ENCODE results near the gene RNF166. TPM values are rescaled to one million over a fixed set of nuclear protein-coding genes. Genes with fewer than 3 reads are reported as not detected.
A peak's percentile ranks its signal among the peaks of the same experiment; 100 is the strongest.

RNF166 gene
- total and polyA plus RNA-seq, 2 of the 13 experiments (the other 11 are each of a cell fraction or from before 2014, with no cell fraction given): 21.4 to 23.0 TPM

DNA sequence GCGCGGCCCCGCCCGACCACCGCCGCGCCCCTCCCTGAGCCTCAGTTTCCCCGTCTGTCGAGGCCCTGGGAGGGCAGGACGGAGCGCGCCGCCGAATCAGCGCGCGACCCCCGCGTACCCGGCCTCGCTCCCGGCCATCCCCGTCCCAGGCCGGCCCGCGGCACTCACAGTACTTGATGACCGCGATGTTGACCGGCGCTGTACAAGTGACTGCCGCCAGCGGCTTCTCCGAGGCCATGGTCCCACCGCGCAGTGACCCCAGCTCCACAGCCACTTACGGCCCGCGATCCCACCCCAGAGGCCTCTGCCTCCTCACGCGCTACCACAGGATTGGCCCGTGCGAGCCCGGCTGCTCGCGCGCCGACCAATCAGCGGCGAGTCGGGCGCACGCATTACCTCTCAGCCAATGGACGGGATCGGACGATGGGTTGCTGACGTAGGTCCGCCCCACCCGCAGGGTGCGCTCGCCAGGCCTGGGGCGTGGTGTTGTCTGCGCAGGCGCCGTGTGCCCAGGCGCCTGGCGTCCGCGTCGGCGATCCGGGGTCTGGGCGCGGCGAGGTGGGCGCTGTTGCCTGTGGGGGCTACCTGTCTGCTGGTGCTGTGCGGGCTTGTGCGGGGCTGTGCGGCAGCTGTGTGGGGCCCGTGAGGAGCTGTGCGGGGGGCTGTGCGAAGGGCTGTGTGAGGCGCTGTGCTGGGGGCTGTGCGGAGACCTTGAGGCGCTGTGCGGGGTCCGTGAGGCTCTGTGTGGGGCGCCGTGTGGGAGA lies 43.2 kb downstream of the RNF166 start, which contains the start of gene MVD (continued):
- TF ChIP-seq, protein P1, sequence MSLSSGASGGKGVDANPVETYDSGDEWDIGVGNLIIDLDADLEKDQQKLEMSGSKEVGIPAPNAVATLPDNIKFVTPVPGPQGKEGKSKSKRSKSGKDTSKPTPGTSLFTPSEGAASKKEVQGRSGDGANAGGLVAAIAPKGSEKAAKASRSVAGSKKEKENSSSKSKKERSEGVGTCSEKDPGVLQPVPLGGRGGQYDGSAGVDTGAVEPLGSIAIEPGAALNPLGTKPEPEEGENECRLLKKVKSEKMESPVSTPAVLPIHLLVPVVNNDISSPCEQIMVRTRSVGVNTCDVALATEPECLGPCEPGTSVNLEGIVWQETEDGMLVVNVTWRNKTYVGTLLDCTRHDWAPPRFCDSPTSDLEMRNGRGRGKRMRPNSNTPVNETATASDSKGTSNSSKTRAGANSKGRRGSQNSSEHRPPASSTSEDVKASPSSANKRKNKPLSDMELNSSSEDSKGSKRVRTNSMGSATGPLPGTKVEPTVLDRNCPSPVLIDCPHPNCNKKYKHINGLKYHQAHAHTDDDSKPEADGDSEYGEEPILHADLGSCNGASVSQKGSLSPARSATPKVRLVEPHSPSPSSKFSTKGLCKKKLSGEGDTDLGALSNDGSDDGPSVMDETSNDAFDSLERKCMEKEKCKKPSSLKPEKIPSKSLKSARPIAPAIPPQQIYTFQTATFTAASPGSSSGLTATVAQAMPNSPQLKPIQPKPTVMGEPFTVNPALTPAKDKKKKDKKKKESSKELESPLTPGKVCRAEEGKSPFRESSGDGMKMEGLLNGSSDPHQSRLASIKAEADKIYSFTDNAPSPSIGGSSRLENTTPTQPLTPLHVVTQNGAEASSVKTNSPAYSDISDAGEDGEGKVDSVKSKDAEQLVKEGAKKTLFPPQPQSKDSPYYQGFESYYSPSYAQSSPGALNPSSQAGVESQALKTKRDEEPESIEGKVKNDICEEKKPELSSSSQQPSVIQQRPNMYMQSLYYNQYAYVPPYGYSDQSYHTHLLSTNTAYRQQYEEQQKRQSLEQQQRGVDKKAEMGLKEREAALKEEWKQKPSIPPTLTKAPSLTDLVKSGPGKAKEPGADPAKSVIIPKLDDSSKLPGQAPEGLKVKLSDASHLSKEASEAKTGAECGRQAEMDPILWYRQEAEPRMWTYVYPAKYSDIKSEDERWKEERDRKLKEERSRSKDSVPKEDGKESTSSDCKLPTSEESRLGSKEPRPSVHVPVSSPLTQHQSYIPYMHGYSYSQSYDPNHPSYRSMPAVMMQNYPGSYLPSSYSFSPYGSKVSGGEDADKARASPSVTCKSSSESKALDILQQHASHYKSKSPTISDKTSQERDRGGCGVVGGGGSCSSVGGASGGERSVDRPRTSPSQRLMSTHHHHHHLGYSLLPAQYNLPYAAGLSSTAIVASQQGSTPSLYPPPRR (CRISPR knock-in tag; IDR thresholded peaks at IDR 0.05; ENCODE audit: borderline replicate concordance): peak; percentile 45; the same call in 1 of the 2 replicates
- peak; percentile 77; the same call in 1 of the 2 replicates for TF ChIP-seq MIER3 (CRISPR knock-in tag; IDR thresholded peaks at IDR 0.05; ENCODE audit: borderline replicate concordance)
- TF ChIP-seq, protein P2, sequence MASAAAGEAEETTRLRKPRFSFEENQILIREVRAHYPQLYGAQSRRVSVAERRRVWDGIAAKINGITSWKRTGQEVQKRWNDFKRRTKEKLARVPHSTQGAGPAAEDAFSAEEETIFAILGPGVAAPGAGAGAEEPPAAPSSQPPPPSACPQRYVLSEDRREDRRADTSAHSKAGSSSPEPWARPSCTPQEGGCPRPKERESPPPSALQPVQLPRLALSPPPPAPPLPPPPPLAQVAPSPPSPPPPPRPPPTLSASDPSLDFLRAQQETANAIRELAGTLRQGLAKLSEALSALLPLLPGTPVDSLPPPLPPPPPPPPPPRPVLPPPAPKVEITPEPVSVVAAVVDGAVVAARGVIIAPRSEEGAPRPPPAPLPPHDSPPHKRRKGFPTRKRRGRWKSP (CRISPR knock-in tag; IDR thresholded peaks at IDR 0.05): no peak; the same call in 1 of the 2 replicates
- TF ChIP-seq RARA (CRISPR knock-in tag; IDR thresholded peaks at IDR 0.05): peak; percentile 75
- peak; percentile 88 for TF ChIP-seq AKAP8 (CRISPR knock-in tag; IDR thresholded peaks at IDR 0.05)
- peak; percentile 86 for TF ChIP-seq DMAP1 (CRISPR knock-in tag; IDR thresholded peaks at IDR 0.05)
- TF ChIP-seq ZNF652 (CRISPR knock-in tag; IDR thresholded peaks at IDR 0.05; ENCODE audit: borderline replicate concordance, low read depth): no peak
- peak; percentile 41; the same call in 1 of the 2 replicates for TF ChIP-seq ZNF276 (CRISPR knock-in tag; IDR thresholded peaks at IDR 0.05; ENCODE audit: low read depth)
- TF ChIP-seq NFE2 (CRISPR knock-in tag; IDR thresholded peaks at IDR 0.05): no peak
- TF ChIP-seq, protein P3, sequence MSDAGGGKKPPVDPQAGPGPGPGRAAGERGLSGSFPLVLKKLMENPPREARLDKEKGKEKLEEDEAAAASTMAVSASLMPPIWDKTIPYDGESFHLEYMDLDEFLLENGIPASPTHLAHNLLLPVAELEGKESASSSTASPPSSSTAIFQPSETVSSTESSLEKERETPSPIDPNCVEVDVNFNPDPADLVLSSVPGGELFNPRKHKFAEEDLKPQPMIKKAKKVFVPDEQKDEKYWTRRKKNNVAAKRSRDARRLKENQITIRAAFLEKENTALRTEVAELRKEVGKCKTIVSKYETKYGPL (CRISPR knock-in tag; IDR thresholded peaks at IDR 0.05): peak; percentile 58; the same call in 1 of the 2 replicates
- TF ChIP-seq FLYWCH1 (CRISPR knock-in tag; IDR thresholded peaks at IDR 0.05): no peak
- peak; percentile 84 for TF ChIP-seq ZNF781 (CRISPR knock-in tag; IDR thresholded peaks at IDR 0.05; ENCODE audit: borderline replicate concordance, not compliant biosample characterization)
- TF ChIP-seq, protein P4, sequence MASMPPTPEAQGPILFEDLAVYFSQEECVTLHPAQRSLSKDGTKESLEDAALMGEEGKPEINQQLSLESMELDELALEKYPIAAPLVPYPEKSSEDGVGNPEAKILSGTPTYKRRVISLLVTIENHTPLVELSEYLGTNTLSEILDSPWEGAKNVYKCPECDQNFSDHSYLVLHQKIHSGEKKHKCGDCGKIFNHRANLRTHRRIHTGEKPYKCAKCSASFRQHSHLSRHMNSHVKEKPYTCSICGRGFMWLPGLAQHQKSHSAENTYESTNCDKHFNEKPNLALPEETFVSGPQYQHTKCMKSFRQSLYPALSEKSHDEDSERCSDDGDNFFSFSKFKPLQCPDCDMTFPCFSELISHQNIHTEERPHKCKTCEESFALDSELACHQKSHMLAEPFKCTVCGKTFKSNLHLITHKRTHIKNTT (CRISPR knock-in tag; IDR thresholded peaks at IDR 0.05): no peak
- TF ChIP-seq, protein P5, sequence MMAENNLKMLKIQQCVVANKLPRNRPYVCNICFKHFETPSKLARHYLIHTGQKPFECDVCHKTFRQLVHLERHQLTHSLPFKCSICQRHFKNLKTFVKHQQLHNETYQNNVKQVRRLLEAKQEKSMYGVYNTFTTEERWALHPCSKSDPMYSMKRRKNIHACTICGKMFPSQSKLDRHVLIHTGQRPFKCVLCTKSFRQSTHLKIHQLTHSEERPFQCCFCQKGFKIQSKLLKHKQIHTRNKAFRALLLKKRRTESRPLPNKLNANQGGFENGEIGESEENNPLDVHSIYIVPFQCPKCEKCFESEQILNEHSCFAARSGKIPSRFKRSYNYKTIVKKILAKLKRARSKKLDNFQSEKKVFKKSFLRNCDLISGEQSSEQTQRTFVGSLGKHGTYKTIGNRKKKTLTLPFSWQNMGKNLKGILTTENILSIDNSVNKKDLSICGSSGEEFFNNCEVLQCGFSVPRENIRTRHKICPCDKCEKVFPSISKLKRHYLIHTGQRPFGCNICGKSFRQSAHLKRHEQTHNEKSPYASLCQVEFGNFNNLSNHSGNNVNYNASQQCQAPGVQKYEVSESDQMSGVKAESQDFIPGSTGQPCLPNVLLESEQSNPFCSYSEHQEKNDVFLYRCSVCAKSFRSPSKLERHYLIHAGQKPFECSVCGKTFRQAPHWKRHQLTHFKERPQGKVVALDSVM (CRISPR knock-in tag; IDR thresholded peaks at IDR 0.05): peak; percentile 96
- TF ChIP-seq ZBTB3 (CRISPR knock-in tag; IDR thresholded peaks at IDR 0.05; ENCODE audit: borderline replicate concordance, low read depth): peak; percentile 83; the same call in 1 of the 2 replicates
